ENCODE measurements around the gene AQP9. TPM values are rescaled to one million over a fixed set of nuclear protein-coding genes. Genes with fewer than 3 reads are reported as not detected.

Gene AQP9
- total RNA-seq, 6 experiments from 2014 or later = 72.9 to 350 (median 156) TPM

DNA sequence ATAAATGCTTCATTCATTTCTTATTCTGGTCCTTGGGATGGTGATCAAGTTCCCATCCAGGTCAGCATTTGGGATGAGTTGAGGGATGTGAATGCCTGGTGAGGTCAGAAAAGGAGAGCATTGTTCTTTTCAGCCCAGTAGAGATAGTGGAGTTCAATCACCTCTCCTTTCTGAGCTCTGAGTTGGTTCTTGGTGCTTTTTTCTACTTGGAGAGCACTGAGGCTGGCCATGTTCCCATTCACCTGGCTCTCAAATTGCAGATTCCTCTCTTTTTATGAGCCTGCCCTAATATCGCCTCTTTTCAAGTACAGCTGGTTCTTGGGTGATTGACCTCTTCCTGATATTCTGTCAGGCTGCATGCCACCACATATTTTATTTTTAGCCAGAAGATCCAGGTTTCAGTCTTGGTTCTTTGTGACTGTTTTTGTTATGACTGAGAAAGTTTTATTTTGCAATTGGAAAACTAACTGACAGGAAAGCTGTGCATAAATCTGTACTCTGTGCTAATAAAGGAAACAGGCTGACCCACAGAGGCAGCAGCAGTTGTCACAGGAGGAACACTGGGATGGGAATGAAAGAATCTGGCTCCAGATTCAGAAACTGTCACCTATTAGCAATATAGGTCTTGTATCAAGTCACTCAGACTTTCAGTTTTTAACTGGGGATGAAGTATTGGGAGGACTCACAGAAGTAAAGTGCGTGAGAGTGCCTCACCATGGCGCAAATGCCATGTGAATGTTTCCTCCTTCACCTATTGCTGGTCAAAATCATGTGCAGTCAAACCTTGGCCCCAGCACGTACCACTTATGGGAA is 10.7 kb downstream of the AQP9 start:
- intact Hi-C loops (cut with DNase I) = no loop called here
- Histone ChIP-seq H3K4me1 (peaks cover 0 to 48% (median 15%) of the 10 kb centered on the region in 4 donors), H3K27me3 (no peaks in the 10 kb centered on the region), H3K9me3 (no peaks in the 10 kb centered on the region), H3K4me3 (no peak overlapping the region), H3K27ac (peak overlapping the region in 2 of 3 donors; percentile 26 to 52), H3K36me3 (peaks cover 0 to 6% (median 0%) of the 10 kb centered on the region in 4 donors)
- WGBS (ENCODE audit: insufficient coverage, low coverage, low lambda C conversion rate, missing lambda C conversion rate) = 75% methylated on average over 4 of the region's 4 CpGs
- TF ChIP-seq POLR2A (IDR thresholded peaks at IDR 0.05) = peak; percentile 12
- TF ChIP-seq, protein P1, sequence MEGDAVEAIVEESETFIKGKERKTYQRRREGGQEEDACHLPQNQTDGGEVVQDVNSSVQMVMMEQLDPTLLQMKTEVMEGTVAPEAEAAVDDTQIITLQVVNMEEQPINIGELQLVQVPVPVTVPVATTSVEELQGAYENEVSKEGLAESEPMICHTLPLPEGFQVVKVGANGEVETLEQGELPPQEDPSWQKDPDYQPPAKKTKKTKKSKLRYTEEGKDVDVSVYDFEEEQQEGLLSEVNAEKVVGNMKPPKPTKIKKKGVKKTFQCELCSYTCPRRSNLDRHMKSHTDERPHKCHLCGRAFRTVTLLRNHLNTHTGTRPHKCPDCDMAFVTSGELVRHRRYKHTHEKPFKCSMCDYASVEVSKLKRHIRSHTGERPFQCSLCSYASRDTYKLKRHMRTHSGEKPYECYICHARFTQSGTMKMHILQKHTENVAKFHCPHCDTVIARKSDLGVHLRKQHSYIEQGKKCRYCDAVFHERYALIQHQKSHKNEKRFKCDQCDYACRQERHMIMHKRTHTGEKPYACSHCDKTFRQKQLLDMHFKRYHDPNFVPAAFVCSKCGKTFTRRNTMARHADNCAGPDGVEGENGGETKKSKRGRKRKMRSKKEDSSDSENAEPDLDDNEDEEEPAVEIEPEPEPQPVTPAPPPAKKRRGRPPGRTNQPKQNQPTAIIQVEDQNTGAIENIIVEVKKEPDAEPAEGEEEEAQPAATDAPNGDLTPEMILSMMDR (IDR thresholded peaks at IDR 0.05) = no peak
- ATAC-seq (peak; percentile 35 to 63 (median 56)), DNase-seq (peak in 1 of 3 donors; percentile 56)

DNA sequence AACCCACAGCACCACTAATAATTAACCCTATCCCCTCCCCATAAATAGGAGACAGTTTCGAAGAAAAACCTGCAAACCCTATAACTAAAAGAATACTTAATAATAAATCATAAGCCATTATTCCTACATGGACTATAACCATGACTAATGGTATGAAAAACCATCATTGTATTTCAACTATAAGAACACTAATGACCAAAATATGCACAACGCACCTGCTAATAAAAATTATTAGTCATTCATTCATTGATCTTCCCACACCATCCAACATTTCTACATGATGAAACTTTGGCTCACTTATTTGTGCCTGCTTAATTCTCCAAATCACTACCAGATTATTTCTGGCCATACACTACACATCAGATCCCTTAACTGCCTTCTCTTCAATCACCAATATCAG is 16.6 kb downstream of the AQP9 start:
- intact Hi-C loops (cut with DNase I) = no loop called here
- H3K27me3 ChIP-seq = no peaks in the 10 kb centered on the region
- H3K27ac ChIP-seq = no peak overlapping the region
- ATAC-seq = no peak
- H3K4me3 ChIP-seq = no peak overlapping the region
- no peaks in the 10 kb centered on the region for H3K9me3 ChIP-seq
- WGBS (ENCODE audit: insufficient coverage, low coverage, low lambda C conversion rate, missing lambda C conversion rate) = 93% methylated on average over 2 of the region's 2 CpGs
- peaks cover 0 to 5% (median 0%) of the 10 kb centered on the region in 4 donors for H3K36me3 ChIP-seq
- H3K4me1 ChIP-seq = peaks cover 0 to 15% (median 4%) of the 10 kb centered on the region in 4 donors
- no peak for TF ChIP-seq POLR2A (IDR thresholded peaks at IDR 0.05)
- TF ChIP-seq, protein P1 (IDR thresholded peaks at IDR 0.05) = no peak
- DNase-seq = no peak

DNA sequence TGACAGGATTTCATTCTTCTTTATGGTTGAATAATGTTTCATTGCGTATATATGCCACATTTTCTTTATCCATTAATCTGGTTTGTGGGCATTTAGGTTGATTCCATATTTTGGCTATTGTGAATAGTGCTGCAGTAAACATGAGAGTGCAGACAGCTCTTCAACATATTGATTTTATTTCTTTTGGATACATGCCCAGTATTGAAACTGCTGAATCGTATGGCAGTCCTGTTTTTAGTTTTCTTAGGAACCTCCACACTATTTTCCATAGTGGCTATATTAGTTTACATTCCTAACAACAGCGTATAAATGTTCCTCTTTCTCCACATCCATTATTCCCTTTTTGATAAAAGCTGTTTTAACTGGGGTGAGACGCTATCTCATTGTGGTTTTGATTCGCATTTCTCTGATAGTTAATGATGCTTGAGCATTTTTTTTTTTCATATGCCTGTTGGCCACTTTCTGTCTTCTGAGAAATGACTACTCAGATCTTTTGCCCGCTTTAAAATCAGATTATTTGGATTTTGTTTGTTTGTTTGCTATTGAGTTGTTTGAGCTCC is 21.7 kb downstream of the AQP9 start:
- H3K27ac ChIP-seq = no peak overlapping the region
- H3K27me3 ChIP-seq = no peaks in the 10 kb centered on the region
- H3K4me3 ChIP-seq = no peak overlapping the region
- ATAC-seq = peak in 3 of 4 donors; percentile 53 to 61 (median 60)
- no peaks in the 10 kb centered on the region for H3K9me3 ChIP-seq
- TF ChIP-seq, protein P1 (IDR thresholded peaks at IDR 0.05) = no peak
- TF ChIP-seq POLR2A (IDR thresholded peaks at IDR 0.05) = no peak
- 61% methylated on average over 6 of the region's 6 CpGs for WGBS (ENCODE audit: insufficient coverage, low coverage, low lambda C conversion rate, missing lambda C conversion rate)
- H3K4me1 ChIP-seq = peaks cover 0 to 23% (median 10%) of the 10 kb centered on the region in 4 donors
- no peak for DNase-seq
- H3K36me3 ChIP-seq = no peaks in the 10 kb centered on the region
- intact Hi-C loops (cut with DNase I) = no loop called here

DNA sequence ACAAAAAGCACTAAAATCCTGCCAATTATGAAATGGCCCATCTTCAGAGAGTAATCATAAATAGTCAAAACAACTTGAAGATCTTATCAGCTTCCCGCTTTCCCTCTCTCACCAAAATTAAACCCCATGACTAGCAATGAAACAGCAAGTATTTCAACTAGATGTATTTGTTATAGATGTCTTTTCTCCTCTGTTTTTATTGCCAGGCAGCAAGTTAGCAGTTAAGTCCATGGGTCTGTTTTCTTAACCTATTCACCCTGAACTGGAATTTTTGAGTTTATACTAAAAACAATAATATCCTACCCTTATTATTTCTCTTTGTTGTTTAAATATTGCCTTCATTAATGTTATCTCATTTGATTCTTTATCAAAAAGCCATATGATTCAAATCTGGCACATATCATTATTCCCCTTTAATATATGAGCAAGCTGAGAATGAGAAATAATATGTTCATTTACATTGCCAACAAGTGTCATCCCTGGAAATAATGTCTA is 23.3 kb downstream of the AQP9 start:
- 60% methylated on average over 1 of the region's 1 CpG for WGBS (ENCODE audit: insufficient coverage, low coverage, low lambda C conversion rate, missing lambda C conversion rate)
- no peak for ATAC-seq

More for the DNA sequence above, 23.3 kb downstream of the AQP9 start:
- Histone ChIP-seq H3K27me3 (no peaks in the 10 kb centered on the region), H3K27ac (no peak overlapping the region), H3K4me3 (no peak overlapping the region), H3K9me3 (no peaks in the 10 kb centered on the region), H3K36me3 (peaks cover 0 to 5% (median under 1%) of the 10 kb centered on the region in 4 donors), H3K4me1 (peaks cover 0 to 34% (median 16%) of the 10 kb centered on the region in 4 donors)
- intact Hi-C loops (cut with DNase I) = no loop called here
- DNase-seq = no peak
- TF ChIP-seq POLR2A (IDR thresholded peaks at IDR 0.05) = no peak
- TF ChIP-seq, protein P1 (IDR thresholded peaks at IDR 0.05) = no peak
